Daoy (cell line): Measurements from ENCODE around the gene LINS1. TPM values are rescaled to one million over a fixed set of nuclear protein-coding genes. Genes with fewer than 3 reads are reported as not detected.

Source experiments
- total RNA-seq: library from RNA; depleted of rRNA; stranded (reverse); fragments of >200 nt; shearing (Covaris generic); gene quantifications from 2 replicates; pipeline ENCODE4 v1.2.3, GENCODE V29; 2014; rRNA removed

The LINS1 gene
- total RNA-seq, 1 experiment from 2014 or later: 12.3 TPM

Other genes with a start within 250 kb of the LINS1 start
- gene CERS3, start 73.2 kb downstream of the LINS1 start, total RNA-seq: not detected in 2 replicates
- gene ASB7, start 405 bp upstream of the LINS1 start, total RNA-seq: 6.5 and 8.1 TPM in 2 replicates